GM12878 (cell line): ENCODE results near the gene LYZ. TPM values are rescaled to one million over a fixed set of nuclear protein-coding genes. Genes with fewer than 3 reads are reported as not detected.
"Not testable (repeated sequence)": the region's sequence is repeated elsewhere in the genome, so short reads cannot be mapped to it uniquely, and the experiment has no call there.

Source experiments
- ATAC-seq: fragments of 200-7000 bp; cut with Tn5 transposase; 3 replicates; pipeline ENCODE4 v1.9.1; 2020; ENCODE audit warnings: mild to moderate bottlenecking, moderate library complexity
- BruUV-seq: library from RNA; stranded (reverse); fragments of 400-500 nt; replicated peaks from 2 replicates; lab custom pipeline; 2021; lab: Mats Ljungman, UMichigan
- CTCF ChIA-PET: fragments of 300-600 bp; sonication (Branson Sonifier 250); formaldehyde crosslinking; extraction: SDS; loops from one replicate; lab custom pipeline; 2021; ENCODE audit warnings: inconsistent platforms; lab: Yijun Ruan, JAX
- POLR2A ChIA-PET: fragments of 350-600 bp; formaldehyde crosslinking; extraction: SDS; loops from one replicate; lab custom pipeline; 2021; ENCODE audit warnings: inconsistent platforms; lab: Charles Lee
- RAD21 ChIA-PET: fragments of 300-600 bp; sonication (Branson Sonifier 250); formaldehyde crosslinking; loops from one replicate; lab custom pipeline; 2023; ENCODE audit warnings: antibody characterized with exemption; ENCODE audit not compliant: unreplicated experiment; lab: Charles Lee
- SMC1A ChIA-PET: fragments of 300-600 bp; sonication (Branson Sonifier 250); formaldehyde crosslinking; loops from one replicate; lab custom pipeline; 2023; ENCODE audit not compliant: unreplicated experiment, uncharacterized antibody; lab: Charles Lee
- DNase-seq: peaks from one replicate; pipeline ENCODE4 v3.0.0-alpha.2; 2011; ENCODE audit warnings: low read depth, low spot score
- FAIRE-seq: peaks from 3 replicates; lab custom pipeline; 2011; peaks lifted over from hg19 to GRCh38; lab: Jason Lieb, UNC
- H2AFZ ChIP-seq: 2 replicates; pipeline ENCODE4 v1.6.0; 2011; ENCODE audit warnings: low read depth, low read length, control low read depth; ENCODE audit not compliant: control insufficient read depth
- H3K27ac ChIP-seq: 2 replicates; pipeline ENCODE4 v1.5.1; 2011; ENCODE audit warnings: control low read depth; ENCODE audit not compliant: control insufficient read depth, insufficient read depth
- H3K27me3 ChIP-seq, 2 experiments: replicated peaks in 1 of 2; 2 replicates each; pipeline versions ENCODE4 v1.6.0 to v1.6.1; 2011; ENCODE audit warnings: low read length in 1 of 2; ENCODE audit not compliant: control insufficient read depth in 2 of 2, insufficient read depth in 2 of 2
- H3K36me3 ChIP-seq, 2 experiments: 2 replicates each; pipeline ENCODE4 v1.5.1; 2011; ENCODE audit warnings: low read length in 1 of 2; ENCODE audit not compliant: control insufficient read depth in 2 of 2, insufficient read depth in 2 of 2
- H3K4me1 ChIP-seq: 2 replicates; pipeline ENCODE4 v1.6.1; 2011; ENCODE audit warnings: mild to moderate bottlenecking, low read length, moderate library complexity, mixed read lengths; ENCODE audit not compliant: control insufficient read depth, insufficient read depth
- H3K4me2 ChIP-seq: 2 replicates; pipeline ENCODE4 v1.6.0; 2011; ENCODE audit warnings: control low read depth; ENCODE audit not compliant: control insufficient read depth, insufficient read depth
- H3K4me3 ChIP-seq: fragments of 200-600 bp; sonication (generic); 2 replicates; pipeline ENCODE4 v1.5.1; 2016
- H3K79me2 ChIP-seq: 2 replicates; pipeline ENCODE4 v1.6.0; 2011; ENCODE audit warnings: low read length; ENCODE audit not compliant: control insufficient read depth, insufficient read depth
- H3K9ac ChIP-seq: 2 replicates; pipeline ENCODE4 v1.8.0; 2011; ENCODE audit warnings: low read length, control low read depth, mixed read lengths; ENCODE audit not compliant: control insufficient read depth, insufficient read depth
- H3K9me3 ChIP-seq: replicated peaks from 3 replicates; pipeline ENCODE4 v1.5.1; 2011; ENCODE audit warnings: mild to moderate bottlenecking, low read length; ENCODE audit not compliant: control insufficient read depth, insufficient read depth
- H4K20me1 ChIP-seq: 2 replicates; pipeline ENCODE4 v1.6.0; 2011; ENCODE audit not compliant: control insufficient read depth, insufficient read depth
- E2F4 ChIP-seq: IDR thresholded peaks from 2 replicates; pipeline ENCODE4 v1.6.1; 2012; ENCODE audit warnings: low read depth, low read length, improper control_type of control experiment
- E4F1 ChIP-seq: fragments of 450-650 bp; IDR thresholded peaks from 2 replicates; pipeline ENCODE4 v1.6.1; 2018; ENCODE audit warnings: borderline replicate concordance, mild to moderate bottlenecking; ENCODE audit not compliant: partially characterized antibody
- HDAC6 ChIP-seq: fragments of 200-600 bp; sonication (generic); IDR thresholded peaks from one replicate; pipeline ENCODE4 v1.8.0; 2017; ENCODE audit warnings: antibody characterized with exemption; ENCODE audit not compliant: unreplicated experiment
- JUNB ChIP-seq: IDR thresholded peaks from 2 replicates; pipeline ENCODE4 v1.6.1; 2016; ENCODE audit warnings: antibody characterized with exemption, mild to moderate bottlenecking
- NFYB ChIP-seq: IDR thresholded peaks from 2 replicates; pipeline ENCODE4 v1.6.1; 2011; ENCODE audit warnings: low read depth, mild to moderate bottlenecking, low read length, improper control_type of control experiment, moderate library complexity; ENCODE audit not compliant: insufficient read depth
- SIN3A ChIP-seq: IDR thresholded peaks from 2 replicates; pipeline ENCODE4 v1.6.1; 2012; ENCODE audit warnings: low read depth, low read length, improper control_type of control experiment
- SMAD5 ChIP-seq: IDR thresholded peaks from 2 replicates; pipeline ENCODE4 v1.6.1; 2016; ENCODE audit warnings: antibody characterized with exemption, low read depth
- ZNF217 ChIP-seq: fragments of 450-650 bp; IDR thresholded peaks from 2 replicates; pipeline ENCODE4 v1.6.1; 2017; ENCODE audit warnings: antibody characterized with exemption, mild to moderate bottlenecking
- WGBS: methylation state at CpG from one replicate; pipeline ENCODE4 v1.1.6; 2016; ENCODE audit warnings: low lambda C conversion rate; ENCODE audit not compliant: insufficient replicate concordance, insufficient coverage; ENCODE audit errors: missing lambda C conversion rate; 5-methylcytosine and 5-hydroxymethylcytosine counted together
- in situ Hi-C: fragments of 300-500 bp; cut with MboI; formaldehyde crosslinking; loops from 9 replicates; pipeline ENCODE4 v1.14.3; 2018; ENCODE audit warnings: mixed read lengths
- intact Hi-C: fragments of 100-400 bp; cut with micrococcal nuclease; formaldehyde crosslinking; loops from one replicate; pipeline ENCODE4 v1.14.2; 2022; ENCODE audit not compliant: unreplicated experiment
- polyA plus RNA-seq, 11 experiments: library from polyadenylated mRNA; depleted of rRNA in 4 of 11; unstranded in 6 of 11; stranded (reverse) in 5 of 11; fragments of >200 nt; fragmentation: Nextera tagmentation in 4 of 11; fragmentation: Illumina TruSeq in 1 of 11; extraction: Ambion mirVana in 4 of 11; extraction: Trizol in 1 of 11; gene quantifications; 1 replicate in 1 of 11; 2 replicates in 10 of 11; pipeline versions ENCODE4 v1.2.1 to v1.2.3, GENCODE V29; 2011 to 2016; ENCODE audit warnings: inconsistent platforms in 2 of 11, missing spikeins in 2 of 11, low read depth in 1 of 11
- total RNA-seq, 4 experiments: library from RNA; depleted of rRNA in 3 of 4; stranded (reverse); fragments of >200 nt in 3 of 4; fragmentation: Illumina TruSeq in 1 of 4; extraction: Trizol in 1 of 4; gene quantifications; 2 replicates each; pipeline versions ENCODE4 v1.2.1 to v1.2.3, GENCODE V29; 2013 to 2021

Gene LYZ
- total and polyA plus RNA-seq, 10 of the 15 experiments (the other 5 are each of a cell fraction or from before 2014, with no cell fraction given), result 1.9 TPM; not detected in 9

GRCh38 chr12:69316784-69317183 lies 31.4 kb upstream of the LYZ start:
- H2AFZ ChIP-seq, SMC1A ChIA-PET, DNase-seq, H3K9ac ChIP-seq, POLR2A ChIA-PET, H3K36me3 ChIP-seq, CTCF ChIA-PET, H3K27me3 ChIP-seq, intact Hi-C loops, H3K9me3 ChIP-seq, ATAC-seq, FAIRE-seq, H3K79me2 ChIP-seq, H4K20me1 ChIP-seq, RAD21 ChIA-PET, BruUV-seq, H3K4me2 ChIP-seq, H3K27ac ChIP-seq, H3K4me3 ChIP-seq, in situ Hi-C loops, H3K4me1 ChIP-seq: not testable (repeated sequence)

GRCh38 chr12:69317233-69317632 lies 30.9 kb upstream of the LYZ start:
- H3K9me3 ChIP-seq, H3K4me3 ChIP-seq, H4K20me1 ChIP-seq, RAD21 ChIA-PET, POLR2A ChIA-PET, FAIRE-seq, H3K27me3 ChIP-seq, H3K4me1 ChIP-seq, H3K9ac ChIP-seq, in situ Hi-C loops, H2AFZ ChIP-seq, BruUV-seq, CTCF ChIA-PET, H3K4me2 ChIP-seq, SMC1A ChIA-PET, H3K27ac ChIP-seq, intact Hi-C loops, H3K36me3 ChIP-seq, H3K79me2 ChIP-seq, DNase-seq, ATAC-seq: not testable (repeated sequence)
- 3% methylated on average over 2 of the region's 2 CpGs for WGBS

- 70% methylated on average over 2 of the region's 2 CpGs for WGBS
- in situ Hi-C loops (no loop called here), intact Hi-C loops (no loop called here)
- Histone ChIP-seq H3K9ac (no peak overlapping the region), H3K36me3 (no peaks in the 10 kb centered on the region), H3K4me1 (no peaks in the 10 kb centered on the region), H3K79me2 (no peaks in the 10 kb centered on the region), H3K9me3 (no peaks in the 10 kb centered on the region), H3K27ac (no peak overlapping the region), H3K27me3 (no peaks in the 10 kb centered on the region), H3K4me2 (no peak overlapping the region), H2AFZ (no peak overlapping the region), H3K4me3 (no peak overlapping the region), H4K20me1 (no peaks in the 10 kb centered on the region)
- ChIA-PET SMC1A (no interaction called here), CTCF (no interaction called here), RAD21 (no interaction called here), POLR2A (no interaction called here)
- no peak for ATAC-seq
- DNase-seq, result no peak
- BruUV-seq, result no TSS peak
- FAIRE-seq, result no peak
- TF ChIP-seq NFYB, result no peak
- no peak for TF ChIP-seq E4F1
- TF ChIP-seq SMAD5, result no peak
- TF ChIP-seq E2F4, result no peak
- TF ChIP-seq HDAC6, result no peak
- TF ChIP-seq ZNF217, result no peak
- no peak for TF ChIP-seq JUNB
- TF ChIP-seq SIN3A, result no peak
Measured at GRCh38 chr12:69318225-69318624, 30.0 kb upstream of the LYZ start.
